GM10248 (cell line): ENCODE results near the gene C12orf57.

Source experiments
- CTCF ChIA-PET: fragments of 300-600 bp; sonication (Branson Sonifier 250); formaldehyde crosslinking; extraction: SDS; loops from one replicate; lab custom pipeline; 2021; ENCODE audit warnings: antibody characterized with exemption; lab: Yijun Ruan, JAX
- POLR2A ChIA-PET: fragments of 350-650 bp; sonication (Branson Sonifier 250); formaldehyde crosslinking; extraction: SDS; loops from one replicate; lab custom pipeline; 2020; ENCODE audit warnings: antibody characterized with exemption; lab: Yijun Ruan, JAX
- DNase-seq: peaks from one replicate; pipeline ENCODE4 v3.0.0; 2012; ENCODE audit errors: extremely low spot score
- TF ChIP-seq, protein P1 (sequence below): IDR thresholded peaks from 2 replicates; pipeline ENCODE4 v1.5.1; 2012; ENCODE audit warnings: mild to moderate bottlenecking, low read depth; ENCODE audit errors: extremely low read depth, missing control alignments, control extremely low read depth

C12orf57 gene

DNA sequence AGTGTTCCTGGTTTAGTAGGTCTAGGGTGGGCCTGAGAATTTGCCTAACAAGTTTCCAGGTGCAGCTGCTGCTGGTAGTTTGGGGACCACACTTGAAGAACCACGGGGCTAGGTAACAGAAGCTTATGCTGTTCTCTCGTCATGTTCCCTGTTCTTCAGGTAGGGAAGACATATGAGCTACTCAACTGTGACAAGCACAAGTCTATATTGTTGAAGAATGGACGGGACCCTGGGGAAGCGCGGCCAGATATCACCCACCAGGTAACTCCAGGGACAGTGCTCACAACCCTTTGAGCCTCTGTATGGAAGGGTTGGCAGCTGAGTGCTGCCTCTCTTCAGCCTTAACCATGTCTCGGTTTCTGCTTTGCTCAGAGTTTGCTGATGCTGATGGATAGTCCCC, 30.4 kb downstream of the C12orf57 start:
- DNase-seq: no peak
- ChIA-PET POLR2A (no interaction called here), CTCF (interaction anchor here (0.9 to 3.5 kb wide), 9 partner anchors 9 to 139 kb away, joined by 4 to 17 read pairs (median 7); partner anchors contain the start of gene LPCAT3)
- TF ChIP-seq, protein P1, sequence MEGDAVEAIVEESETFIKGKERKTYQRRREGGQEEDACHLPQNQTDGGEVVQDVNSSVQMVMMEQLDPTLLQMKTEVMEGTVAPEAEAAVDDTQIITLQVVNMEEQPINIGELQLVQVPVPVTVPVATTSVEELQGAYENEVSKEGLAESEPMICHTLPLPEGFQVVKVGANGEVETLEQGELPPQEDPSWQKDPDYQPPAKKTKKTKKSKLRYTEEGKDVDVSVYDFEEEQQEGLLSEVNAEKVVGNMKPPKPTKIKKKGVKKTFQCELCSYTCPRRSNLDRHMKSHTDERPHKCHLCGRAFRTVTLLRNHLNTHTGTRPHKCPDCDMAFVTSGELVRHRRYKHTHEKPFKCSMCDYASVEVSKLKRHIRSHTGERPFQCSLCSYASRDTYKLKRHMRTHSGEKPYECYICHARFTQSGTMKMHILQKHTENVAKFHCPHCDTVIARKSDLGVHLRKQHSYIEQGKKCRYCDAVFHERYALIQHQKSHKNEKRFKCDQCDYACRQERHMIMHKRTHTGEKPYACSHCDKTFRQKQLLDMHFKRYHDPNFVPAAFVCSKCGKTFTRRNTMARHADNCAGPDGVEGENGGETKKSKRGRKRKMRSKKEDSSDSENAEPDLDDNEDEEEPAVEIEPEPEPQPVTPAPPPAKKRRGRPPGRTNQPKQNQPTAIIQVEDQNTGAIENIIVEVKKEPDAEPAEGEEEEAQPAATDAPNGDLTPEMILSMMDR: no peak

DNA sequence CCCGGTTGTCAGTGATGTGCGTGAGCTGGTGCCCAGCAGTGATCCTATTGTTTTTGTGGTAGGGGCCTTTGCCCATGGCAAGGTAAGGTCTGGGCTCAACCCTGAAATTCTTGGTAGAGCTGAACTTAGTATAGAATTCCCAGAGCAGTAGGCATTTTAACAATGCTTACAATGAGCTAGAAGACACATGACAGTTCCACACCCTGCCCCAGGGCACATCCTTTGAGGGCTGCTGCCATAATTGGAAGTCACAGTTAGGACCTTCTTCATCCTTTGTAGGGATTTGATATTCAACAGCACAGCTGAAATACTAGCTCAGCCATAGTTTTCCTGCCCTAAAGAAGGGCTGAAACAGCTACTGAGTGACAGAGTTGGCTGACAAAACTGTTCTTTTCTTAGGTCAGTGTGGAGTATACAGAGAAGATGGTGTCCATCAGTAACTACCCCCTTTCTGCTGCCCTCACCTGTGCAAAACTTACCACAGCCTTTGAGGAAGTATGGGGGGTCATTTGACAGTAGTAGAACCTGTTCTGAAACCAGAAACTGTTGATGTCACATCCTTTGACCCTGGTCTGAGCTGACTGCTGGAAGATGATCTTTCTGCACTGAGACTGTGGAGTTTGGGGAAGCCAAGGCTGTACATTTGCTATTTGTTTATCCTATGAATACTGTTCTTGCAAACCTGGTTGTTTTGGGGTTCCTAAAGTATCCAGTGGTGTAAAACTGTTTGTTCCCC, 31.6 kb downstream of the C12orf57 start:
- ChIA-PET CTCF (interaction anchor here (0.8 to 3.5 kb wide), 12 partner anchors 7 to 221 kb away, joined by 3 to 17 read pairs (median 4); partner anchors contain the start of gene LPCAT3), POLR2A (interaction anchor here (0.6 kb wide), 1 partner anchor 441 kb away, joined by 6 read pairs; the partner anchor contains the start of gene GAPDH)
- TF ChIP-seq, protein P1: no peak
- no peak for DNase-seq

DNA sequence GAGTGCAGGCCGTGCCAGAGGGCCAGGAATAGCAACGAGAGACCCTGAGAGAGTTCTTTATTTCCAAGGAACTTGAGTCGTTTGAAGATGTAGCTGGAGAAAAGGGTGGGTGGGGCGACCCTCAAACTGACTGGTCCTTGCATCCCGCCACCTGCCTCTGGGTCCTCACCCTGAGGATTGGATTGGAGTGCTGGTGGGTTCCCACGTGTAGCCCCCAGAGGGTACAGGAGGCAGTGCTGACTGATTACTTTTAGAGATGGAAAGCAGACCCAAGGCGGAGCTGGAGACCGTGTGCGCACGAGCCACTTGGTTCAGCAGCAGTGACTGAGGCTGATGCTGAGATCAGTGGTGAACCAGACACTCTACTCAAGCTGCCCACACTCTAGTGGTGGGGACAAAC, 33.8 kb downstream of the C12orf57 start:
- ChIA-PET CTCF (interaction anchor here (1.2 kb wide), 2 partner anchors 22 to 132 kb away, joined by 3 read pairs; no protein-coding TSS in a partner anchor), POLR2A (no interaction called here)
- TF ChIP-seq, protein P1: no peak
- no peak for DNase-seq

DNA sequence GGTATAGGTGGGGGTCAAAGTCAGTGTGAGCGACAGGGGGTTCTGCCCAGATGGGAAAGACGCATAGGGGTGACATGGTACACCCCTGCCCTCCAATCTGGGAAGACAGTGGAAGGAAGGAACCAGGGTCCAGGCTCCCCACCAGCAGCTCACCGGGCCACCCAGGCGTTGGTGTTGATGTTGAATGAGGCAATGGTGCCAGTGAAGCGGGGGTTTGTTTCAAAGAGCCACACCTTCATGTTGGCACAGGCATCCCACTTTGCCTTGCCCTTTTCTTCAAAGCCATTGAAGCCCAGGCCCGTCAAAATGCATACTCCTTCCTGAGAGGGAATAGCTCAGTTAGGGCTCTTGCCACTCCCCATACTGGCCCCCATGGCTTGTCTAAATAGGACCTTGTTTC, 34.4 kb downstream of the C12orf57 start:
- POLR2A ChIA-PET: no interaction called here
- DNase-seq: no peak
- TF ChIP-seq, protein P1: no peak
- CTCF ChIA-PET: interaction anchor here (0.6 to 1.2 kb wide), 3 partner anchors 21 to 131 kb away, joined by 3 read pairs; partner anchors contain the start of gene SPSB2

DNA sequence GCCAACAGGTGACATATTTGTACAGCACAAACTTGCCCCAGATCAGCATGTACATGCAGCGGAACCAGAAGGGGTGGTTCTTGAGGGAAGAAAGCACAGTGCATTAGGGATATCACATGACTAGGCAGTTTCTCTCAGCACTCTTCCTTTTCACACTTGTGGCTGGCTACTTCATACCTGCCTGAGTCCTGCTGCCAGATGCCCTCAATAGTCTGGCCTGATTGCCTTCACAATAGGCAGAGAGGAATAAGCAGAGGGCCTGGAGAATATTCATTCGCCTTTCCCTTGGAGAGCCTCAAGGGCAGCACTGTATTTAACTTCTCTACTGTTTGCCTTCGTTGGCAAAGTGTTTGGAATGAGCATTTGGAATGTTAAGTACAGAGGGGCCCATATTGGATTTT, 34.8 kb downstream of the C12orf57 start:
- DNase-seq: no peak
- ChIA-PET CTCF (interaction anchor here (0.6 to 1.2 kb wide), 2 partner anchors 106 to 131 kb away, joined by 3 read pairs; partner anchors contain the start of gene SPSB2), POLR2A (no interaction called here)
- TF ChIP-seq, protein P1: no peak

DNA sequence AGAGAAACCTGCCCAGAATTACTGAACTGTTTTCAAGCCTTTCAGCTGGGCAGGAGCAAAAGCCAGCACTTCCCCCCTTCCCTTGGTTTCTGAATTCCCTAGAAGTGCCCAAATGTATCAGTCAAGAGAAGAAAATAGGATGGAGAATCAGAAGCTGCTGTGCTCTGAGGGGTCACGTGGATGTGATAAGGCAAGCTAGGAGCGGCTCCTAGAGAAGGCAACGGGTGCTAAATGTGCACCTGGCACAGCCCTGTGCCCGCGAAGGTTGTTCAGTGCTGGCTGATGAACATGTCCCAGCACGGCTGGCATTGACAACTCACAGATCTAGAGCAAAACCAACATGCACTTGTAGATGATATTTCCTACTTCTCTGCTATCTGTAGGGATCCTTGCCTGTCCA, 35.2 kb downstream of the C12orf57 start:
- DNase-seq: no peak
- ChIA-PET POLR2A (no interaction called here), CTCF (interaction anchor here (0.6 kb wide), 1 partner anchor 106 kb away, joined by 3 read pairs; the partner anchor contains the start of gene SPSB2)
- TF ChIP-seq, protein P1: no peak
